Keratinocyte (primary cell): ENCODE data around the gene EXD3. TPM values are rescaled to one million over a fixed set of nuclear protein-coding genes. Genes with fewer than 3 reads are reported as not detected.
A peak's percentile ranks its signal among the peaks of the same experiment; 100 is the strongest.

Source experiments
- DNase-seq: peaks from one replicate; pipeline ENCODE4 v3.0.0-alpha.2; 2011; ENCODE audit warnings: low read depth, missing footprints, low spot score
- FAIRE-seq: peaks from 2 replicates; lab custom pipeline; 2011; peaks lifted over from hg19 to GRCh38; lab: Jason Lieb, UNC
- H2AFZ ChIP-seq: 2 replicates; pipeline ENCODE4 v1.6.0; 2012; ENCODE audit warnings: low read length, control low read depth, inconsistent platforms; ENCODE audit not compliant: control insufficient read depth
- H3K27ac ChIP-seq: 2 replicates; pipeline ENCODE4 v1.5.1; 2011; ENCODE audit warnings: low read length; ENCODE audit not compliant: control insufficient read depth, insufficient read depth
- H3K27me3 ChIP-seq: 3 replicates; pipeline ENCODE4 v1.6.0; 2011; ENCODE audit warnings: low read length; ENCODE audit not compliant: control insufficient read depth, insufficient read depth; ENCODE audit errors: extremely low read depth
- H3K36me3 ChIP-seq, 2 experiments: 2 replicates in 1 of 2; 3 replicates in 1 of 2; pipeline ENCODE4 v1.5.1; 2011; ENCODE audit warnings: low read length in 2 of 2, mild to moderate bottlenecking in 1 of 2; ENCODE audit not compliant: control insufficient read depth in 2 of 2, insufficient read depth in 2 of 2; ENCODE audit errors: extremely low read depth in 1 of 2
- H3K4me1 ChIP-seq: 3 replicates; pipeline ENCODE4 v1.5.1; 2011; ENCODE audit warnings: low read length; ENCODE audit not compliant: control insufficient read depth, insufficient read depth; ENCODE audit errors: extremely low read depth
- H3K4me2 ChIP-seq: 3 replicates; pipeline ENCODE4 v1.6.0; 2011; ENCODE audit warnings: low read depth, low read length; ENCODE audit not compliant: control insufficient read depth, insufficient read depth; ENCODE audit errors: extremely low read depth
- H3K4me3 ChIP-seq, 3 experiments: fragments of 200-600 bp in 1 of 3; sonication (generic) in 1 of 3; 2 replicates in 2 of 3; 3 replicates in 1 of 3; pipeline ENCODE4 v1.5.1; 2011 to 2016; ENCODE audit warnings: low read length in 3 of 3, mild to moderate bottlenecking in 3 of 3, control low read depth in 2 of 3, inconsistent platforms in 1 of 3, low read depth in 1 of 3, mixed read lengths in 1 of 3, mixed run types in 1 of 3, moderate library complexity in 1 of 3; ENCODE audit not compliant: control insufficient read depth in 2 of 3, insufficient read depth in 2 of 3; ENCODE audit errors: extremely low read depth in 1 of 3
- H3K79me2 ChIP-seq: 2 replicates; pipeline ENCODE4 v1.6.0; 2012; ENCODE audit warnings: low read length; ENCODE audit not compliant: control insufficient read depth, insufficient read depth
- H3K9ac ChIP-seq: 3 replicates; pipeline ENCODE4 v1.6.0; 2011; ENCODE audit warnings: low read length; ENCODE audit not compliant: control insufficient read depth, insufficient read depth; ENCODE audit errors: extremely low read depth
- H3K9me1 ChIP-seq: 3 replicates; pipeline ENCODE4 v1.6.0; 2011; ENCODE audit warnings: low read length; ENCODE audit not compliant: control insufficient read depth, insufficient read depth; ENCODE audit errors: extremely low read depth
- H3K9me3 ChIP-seq: 2 replicates; pipeline ENCODE4 v1.5.1; 2012; ENCODE audit warnings: low read depth, low read length; ENCODE audit not compliant: control insufficient read depth
- H4K20me1 ChIP-seq: 3 replicates; pipeline ENCODE4 v1.6.0; 2011; ENCODE audit warnings: low read length; ENCODE audit not compliant: control insufficient read depth, insufficient read depth; ENCODE audit errors: extremely low read depth
- CTCF ChIP-seq, 3 experiments: IDR thresholded peaks in 1 of 3; conservative IDR thresholded peaks in 1 of 3; optimal IDR thresholded peaks in 1 of 3; 2 replicates in 2 of 3; 3 replicates in 1 of 3; pipeline versions ENCODE3 to v1.5.1; 2011; ENCODE audit warnings: low read length in 3 of 3, mild to moderate bottlenecking in 3 of 3, moderate library complexity in 2 of 3, control low read depth in 1 of 3, inconsistent platforms in 1 of 3; ENCODE audit not compliant: insufficient read depth in 2 of 3; ENCODE audit errors: extremely low read depth in 1 of 3
- EZH2 ChIP-seq: IDR thresholded peaks from one replicate; pipeline ENCODE4 v1.6.1; 2012; ENCODE audit warnings: inconsistent platforms, mild to moderate bottlenecking, low read length, moderate library complexity
- dilution Hi-C: fragments of 300-500 bp; cut with MboI; formaldehyde crosslinking; loops from one replicate; pipeline ENCODE4 v1.7.0; 2020; ENCODE audit warnings: low sequenced_read_pairs; ENCODE audit not compliant: extremely low pct_ligation_motif_present
- polyA plus RNA-seq, 5 experiments: library from polyadenylated mRNA; depleted of rRNA in 3 of 5; stranded (reverse) in 3 of 5; stranded (forward) in 1 of 5; unstranded in 1 of 5; fragments of >200 nt; gene quantifications; 1 replicate in 1 of 5; 2 replicates in 3 of 5; 3 replicates in 1 of 5; pipeline versions ENCODE4 v1.2.1 to v1.2.3, GENCODE V29; 2011 to 2012; ENCODE audit warnings: missing spikeins in 2 of 5, low read depth in 1 of 5, low replicate concordance in 1 of 5

Gene EXD3
- polyA plus RNA-seq, 1 donor (not counting 4 experiments of a cell fraction or from before 2014, with no cell fraction given), result 1.5 TPM

GRCh38 chr9:137453643-137454081 is 30.7 kb upstream of the EXD3 start:
- H3K4me1 ChIP-seq, result peaks cover 14% of the 10 kb centered on the region
- no peak for FAIRE-seq
- H3K9ac ChIP-seq, result peak overlapping the region; percentile 37
- H2AFZ ChIP-seq, result peak overlapping the region; percentile 26
- dilution Hi-C loops, result no loop called here
- H4K20me1 ChIP-seq, result no peaks in the 10 kb centered on the region
- H3K4me2 ChIP-seq, result peak overlapping the region; percentile 76
- no peaks in the 10 kb centered on the region for H3K27me3 ChIP-seq
- no peak overlapping the region for H3K27ac ChIP-seq
- TF ChIP-seq CTCF (optimal IDR thresholded peaks at IDR 0.05 in 1 of 3, IDR thresholded peaks at IDR 0.05 in 1 of 3, conservative IDR thresholded peaks at IDR 0.05 in 1 of 3; ENCODE audit: extremely low read depth in 1 of 3, insufficient read depth in 2 of 3, low read length in 3 of 3) (no peak), EZH2 (no peak)
- peak overlapping the region; percentile 29 to 58 (median 51) for H3K4me3 ChIP-seq
- no peaks in the 10 kb centered on the region for H3K9me3 ChIP-seq
- H3K36me3 ChIP-seq, result peaks cover 8 to 21% of the 10 kb centered on the region in 2 experiments
- H3K79me2 ChIP-seq, result peaks cover 7% of the 10 kb centered on the region
- peak; percentile 52 for DNase-seq
- H3K9me1 ChIP-seq, result no peaks in the 10 kb centered on the region

- H3K36me3 ChIP-seq, result peaks cover 8 to 21% of the 10 kb centered on the region in 2 experiments
- no peak for TF ChIP-seq EZH2
- TF ChIP-seq CTCF (optimal IDR thresholded peaks at IDR 0.05 in 1 of 3, IDR thresholded peaks at IDR 0.05 in 1 of 3, conservative IDR thresholded peaks at IDR 0.05 in 1 of 3; ENCODE audit: extremely low read depth in 1 of 3, insufficient read depth in 2 of 3, low read length in 3 of 3), result no peak
- FAIRE-seq, result no peak
- no peak overlapping the region for H3K27ac ChIP-seq
- dilution Hi-C loops, result no loop called here
- H3K79me2 ChIP-seq, result peaks cover 2% of the 10 kb centered on the region
- H3K4me1 ChIP-seq, result peaks cover 12% of the 10 kb centered on the region
- peak overlapping the region in 1 of 3 experiments; percentile 29 for H3K4me3 ChIP-seq
- H3K9me1 ChIP-seq, result no peaks in the 10 kb centered on the region
- H3K9me3 ChIP-seq, result no peaks in the 10 kb centered on the region
- H4K20me1 ChIP-seq, result no peaks in the 10 kb centered on the region
- no peak for DNase-seq
- H3K4me2 ChIP-seq, result peak overlapping the region; percentile 76
- H2AFZ ChIP-seq, result no peak overlapping the region
- no peak overlapping the region for H3K9ac ChIP-seq
- H3K27me3 ChIP-seq, result no peaks in the 10 kb centered on the region
Observed at GRCh38 chr9:137452761-137453642, 30.0 kb upstream of the EXD3 start.
